KBM-7 (cell line): Measurements from ENCODE around the gene CCDC71.

Experiments used
- DNase-seq: peaks from one replicate; pipeline ENCODE4 v3.0.0-alpha.2; 2015
- in situ Hi-C: fragments of 300-500 bp; cut with MboI; formaldehyde crosslinking; loops from 2 replicates; pipeline ENCODE4 v1.14.3; 2020; ENCODE audit warnings: low sequenced_read_pairs, low pct_unique_long_range_greater_than_20kb, mixed read lengths

Gene CCDC71

GRCh38 chr3:49134471-49135265, 31.5 kb downstream of the CCDC71 start:
- in situ Hi-C loops: no loop called here
- DNase-seq: no peak

- peak; percentile 80 for DNase-seq
- in situ Hi-C loops: no loop called here
These were observed 32.7 kb downstream of the CCDC71 start for GRCh38 chr3:49133226-49133951.

- DNase-seq: no peak
- in situ Hi-C loops: no loop called here
These were observed 33.5 kb downstream of the CCDC71 start, which contains the start of gene LAMB2 for GRCh38 chr3:49132437-49133225. LAMB2 (minus strand) TSS chr3:49133050; CDS start chr3:49132867, 183 bp downstream.

GRCh38 chr3:49132073-49132436, 34.1 kb downstream of the CCDC71 start:
- no peak for DNase-seq
- in situ Hi-C loops: no loop called here

- in situ Hi-C loops: no loop called here
These were observed 34.6 kb downstream of the CCDC71 start for GRCh38 chr3:49131576-49131975.

GRCh38 chr3:49131040-49131439, 35.1 kb downstream of the CCDC71 start:
- in situ Hi-C loops: no loop called here

More at GRCh38 chr3:49131576-49131975, 34.6 kb downstream of the CCDC71 start:
- DNase-seq: no peak

GRCh38 chr3:49124991-49125670, 41.0 kb downstream of the CCDC71 start:
- in situ Hi-C loops: no loop called here
- DNase-seq: no peak

More at GRCh38 chr3:49131040-49131439, 35.1 kb downstream of the CCDC71 start:
- no peak for DNase-seq

GRCh38 chr3:49124203-49124602, 41.9 kb downstream of the CCDC71 start:
- DNase-seq: no peak
- in situ Hi-C loops: no loop called here

GRCh38 chr3:49123687-49124086, 42.4 kb downstream of the CCDC71 start:
- in situ Hi-C loops: no loop called here
- DNase-seq: no peak

GRCh38 chr3:49122886-49123545, 43.1 kb downstream of the CCDC71 start:
- in situ Hi-C loops: no loop called here
- no peak for DNase-seq

GRCh38 chr3:49122451-49122850, 43.7 kb downstream of the CCDC71 start:
- no peak for DNase-seq
- in situ Hi-C loops: no loop called here

GRCh38 chr3:49122022-49122421, 44.1 kb downstream of the CCDC71 start:
- in situ Hi-C loops: no loop called here
- DNase-seq: no peak

GRCh38 chr3:49121132-49121736, 44.9 kb downstream of the CCDC71 start:
- DNase-seq: no peak
- in situ Hi-C loops: no loop called here

GRCh38 chr3:49120438-49121131, 45.5 kb downstream of the CCDC71 start, which contains the start of gene USP19:
USP19 (minus strand) TSS chr3:49120823; CDS start chr3:49119145, 1,678 bp downstream.
- DNase-seq: peak; percentile 96
- in situ Hi-C loops: no loop called here

GRCh38 chr3:49120096-49120437, 46.1 kb downstream of the CCDC71 start:
- DNase-seq: no peak
- in situ Hi-C loops: no loop called here

GRCh38 chr3:49119439-49119838, 46.7 kb downstream of the CCDC71 start:
- DNase-seq: no peak
- in situ Hi-C loops: no loop called here

GRCh38 chr3:49119036-49119435, 47.1 kb downstream of the CCDC71 start:
- in situ Hi-C loops: no loop called here

More at GRCh38 chr3:49119036-49119435, 47.1 kb downstream of the CCDC71 start:
- no peak for DNase-seq
